Neutrophil (primary cell): ENCODE measurements around the gene EIF5.
A peak's percentile ranks its signal among the peaks of the same experiment; 100 is the strongest.

Experiments used
- H3K27ac ChIP-seq: fragments of 200-600 bp; sonication (generic); 2 replicates; pipeline ENCODE4 v1.5.1; 2016; ENCODE audit warnings: mild to moderate bottlenecking, moderate library complexity
- H3K27me3 ChIP-seq: fragments of 200-600 bp; sonication (generic); 2 replicates; pipeline ENCODE4 v1.6.0; 2016; ENCODE audit warnings: mild to moderate bottlenecking
- H3K36me3 ChIP-seq: fragments of 200-600 bp; sonication (generic); 2 replicates; pipeline ENCODE4 v1.5.1; 2017
- H3K4me1 ChIP-seq, 2 experiments: fragments of 200-600 bp in 1 of 2; sonication (generic) in 1 of 2; 1 replicate in 1 of 2; 2 replicates in 1 of 2; pipeline versions ENCODE4 v1.5.1 to v1.6.1; 2013 to 2016; ENCODE audit warnings: low read depth in 1 of 2, low read length in 1 of 2, mild to moderate bottlenecking in 1 of 2, moderate library complexity in 1 of 2; ENCODE audit not compliant: control insufficient read depth in 1 of 2, insufficient read depth in 1 of 2
- H3K4me3 ChIP-seq, 2 experiments: fragments of 200-600 bp in 1 of 2; sonication (generic) in 1 of 2; 1 replicate in 1 of 2; 2 replicates in 1 of 2; pipeline ENCODE4 v1.5.1; 2013 to 2016; ENCODE audit warnings: low read depth in 1 of 2, low read length in 1 of 2, mild to moderate bottlenecking in 1 of 2, moderate library complexity in 1 of 2
- H3K9me3 ChIP-seq: fragments of 200-600 bp; sonication (generic); 2 replicates; pipeline ENCODE4 v1.5.1; 2016
- TF ChIP-seq, protein P1 (sequence below): fragments of 200-600 bp; sonication (generic); IDR thresholded peaks from 2 replicates; pipeline ENCODE4 v1.5.1; 2016; ENCODE audit warnings: antibody characterized with exemption

The EIF5 gene

GRCh38 chr14:103332143-103332919, 1.7 kb upstream of the EIF5 start:
- peak overlapping the region; percentile 36 for H3K27ac ChIP-seq
- peaks cover 6% of the 10 kb centered on the region for H3K9me3 ChIP-seq
- peaks cover 24% of the 10 kb centered on the region for H3K36me3 ChIP-seq
- H3K27me3 ChIP-seq, result peaks cover 3% of the 10 kb centered on the region
- TF ChIP-seq, protein P1, sequence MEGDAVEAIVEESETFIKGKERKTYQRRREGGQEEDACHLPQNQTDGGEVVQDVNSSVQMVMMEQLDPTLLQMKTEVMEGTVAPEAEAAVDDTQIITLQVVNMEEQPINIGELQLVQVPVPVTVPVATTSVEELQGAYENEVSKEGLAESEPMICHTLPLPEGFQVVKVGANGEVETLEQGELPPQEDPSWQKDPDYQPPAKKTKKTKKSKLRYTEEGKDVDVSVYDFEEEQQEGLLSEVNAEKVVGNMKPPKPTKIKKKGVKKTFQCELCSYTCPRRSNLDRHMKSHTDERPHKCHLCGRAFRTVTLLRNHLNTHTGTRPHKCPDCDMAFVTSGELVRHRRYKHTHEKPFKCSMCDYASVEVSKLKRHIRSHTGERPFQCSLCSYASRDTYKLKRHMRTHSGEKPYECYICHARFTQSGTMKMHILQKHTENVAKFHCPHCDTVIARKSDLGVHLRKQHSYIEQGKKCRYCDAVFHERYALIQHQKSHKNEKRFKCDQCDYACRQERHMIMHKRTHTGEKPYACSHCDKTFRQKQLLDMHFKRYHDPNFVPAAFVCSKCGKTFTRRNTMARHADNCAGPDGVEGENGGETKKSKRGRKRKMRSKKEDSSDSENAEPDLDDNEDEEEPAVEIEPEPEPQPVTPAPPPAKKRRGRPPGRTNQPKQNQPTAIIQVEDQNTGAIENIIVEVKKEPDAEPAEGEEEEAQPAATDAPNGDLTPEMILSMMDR, result no peak
- H3K4me3 ChIP-seq, result peak overlapping the region; percentile 85 to 94
- H3K4me1 ChIP-seq, result peaks cover 35 to 38% of the 10 kb centered on the region in 2 experiments

- peaks cover 32 to 34% of the 10 kb centered on the region in 2 experiments for H3K4me1 ChIP-seq
- H3K27ac ChIP-seq, result peak overlapping the region; percentile 99
- H3K36me3 ChIP-seq, result peaks cover 50% of the 10 kb centered on the region
- peaks cover 6% of the 10 kb centered on the region for H3K9me3 ChIP-seq
- TF ChIP-seq, protein P1, result no peak
- peak overlapping the region; percentile 85 to 94 for H3K4me3 ChIP-seq
- H3K27me3 ChIP-seq, result peaks cover 3% of the 10 kb centered on the region
These were observed 896 bp downstream of the EIF5 start for GRCh38 chr14:103334644-103335622.

GRCh38 chr14:103336191-103336590, 2.2 kb downstream of the EIF5 start:
- Histone ChIP-seq H3K27ac (peak overlapping the region; percentile 99), H3K36me3 (peaks cover 62% of the 10 kb centered on the region), H3K9me3 (peaks cover 6% of the 10 kb centered on the region), H3K4me3 (peak overlapping the region in 1 of 2 experiments; percentile 85), H3K27me3 (peaks cover 3% of the 10 kb centered on the region), H3K4me1 (peaks cover 28 to 29% of the 10 kb centered on the region in 2 experiments)
- TF ChIP-seq, protein P1, result no peak

GRCh38 chr14:103337794-103338193, 3.8 kb downstream of the EIF5 start:
- Histone ChIP-seq H3K27ac (no peak overlapping the region), H3K9me3 (peaks cover 6% of the 10 kb centered on the region), H3K4me3 (no peak overlapping the region), H3K36me3 (peaks cover 78% of the 10 kb centered on the region), H3K27me3 (peaks cover 3% of the 10 kb centered on the region), H3K4me1 (peaks cover 20 to 21% of the 10 kb centered on the region in 2 experiments)
- TF ChIP-seq, protein P1, result no peak

GRCh38 chr14:103339561-103339960, 5.5 kb downstream of the EIF5 start:
- no peak overlapping the region for H3K4me3 ChIP-seq
- H3K36me3 ChIP-seq, result peaks cover 90% of the 10 kb centered on the region
- peaks cover 6% of the 10 kb centered on the region for H3K9me3 ChIP-seq
- H3K27ac ChIP-seq, result no peak overlapping the region
- TF ChIP-seq, protein P1, result no peak
- H3K27me3 ChIP-seq, result no peaks in the 10 kb centered on the region
- peaks cover 13 to 16% of the 10 kb centered on the region in 2 experiments for H3K4me1 ChIP-seq
